Endothelial cell of umbilical vein (primary cell): ENCODE results near the gene PDCD11.

Experiments used
- POLR2A ChIP-seq: IDR thresholded peaks from 2 replicates; pipeline ENCODE4 v1.6.1; 2012; ENCODE audit warnings: low read depth, mild to moderate bottlenecking, control low read depth, low read length
- POLR2AphosphoS5 ChIP-seq: IDR thresholded peaks from 2 replicates; pipeline ENCODE4 v1.6.1; 2012; ENCODE audit warnings: low read depth, mild to moderate bottlenecking, control low read depth, low read length, moderate library complexity; ENCODE audit not compliant: insufficient read depth
- TF ChIP-seq, protein P1 (sequence below), 2 donors: IDR thresholded peaks; 1 replicate in 1 of 2; 2 replicates in 1 of 2; pipeline ENCODE4 v1.5.1; 2011; ENCODE audit warnings: low read length in 2 of 2, mild to moderate bottlenecking in 2 of 2, moderate library complexity in 2 of 2, control low read depth in 1 of 2, inconsistent platforms in 1 of 2, low read depth in 1 of 2; ENCODE audit not compliant: insufficient read depth in 1 of 2; ENCODE audit errors: extremely low read depth in 1 of 2

DNA sequence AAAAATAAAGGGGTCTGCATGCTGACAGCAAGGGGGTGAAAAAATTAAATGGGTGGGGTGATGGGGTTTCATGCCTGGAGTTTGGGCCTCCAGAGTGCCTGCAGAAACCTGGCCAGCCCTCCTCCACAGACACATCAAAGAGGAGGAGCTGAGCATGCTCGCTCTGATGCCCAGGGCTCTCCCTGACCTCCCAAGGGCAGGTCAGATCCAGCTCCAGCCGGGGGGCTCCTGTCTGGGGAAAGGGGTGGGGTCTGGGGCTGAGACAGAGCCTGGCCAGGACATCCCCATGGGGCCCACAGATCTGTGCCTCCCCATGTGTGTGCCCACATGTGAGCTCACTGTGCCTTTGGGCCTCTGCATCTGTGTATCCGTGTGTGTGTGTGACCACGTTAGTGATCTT lies 63.2 kb downstream of the PDCD11 start:
- TF ChIP-seq, protein P1, sequence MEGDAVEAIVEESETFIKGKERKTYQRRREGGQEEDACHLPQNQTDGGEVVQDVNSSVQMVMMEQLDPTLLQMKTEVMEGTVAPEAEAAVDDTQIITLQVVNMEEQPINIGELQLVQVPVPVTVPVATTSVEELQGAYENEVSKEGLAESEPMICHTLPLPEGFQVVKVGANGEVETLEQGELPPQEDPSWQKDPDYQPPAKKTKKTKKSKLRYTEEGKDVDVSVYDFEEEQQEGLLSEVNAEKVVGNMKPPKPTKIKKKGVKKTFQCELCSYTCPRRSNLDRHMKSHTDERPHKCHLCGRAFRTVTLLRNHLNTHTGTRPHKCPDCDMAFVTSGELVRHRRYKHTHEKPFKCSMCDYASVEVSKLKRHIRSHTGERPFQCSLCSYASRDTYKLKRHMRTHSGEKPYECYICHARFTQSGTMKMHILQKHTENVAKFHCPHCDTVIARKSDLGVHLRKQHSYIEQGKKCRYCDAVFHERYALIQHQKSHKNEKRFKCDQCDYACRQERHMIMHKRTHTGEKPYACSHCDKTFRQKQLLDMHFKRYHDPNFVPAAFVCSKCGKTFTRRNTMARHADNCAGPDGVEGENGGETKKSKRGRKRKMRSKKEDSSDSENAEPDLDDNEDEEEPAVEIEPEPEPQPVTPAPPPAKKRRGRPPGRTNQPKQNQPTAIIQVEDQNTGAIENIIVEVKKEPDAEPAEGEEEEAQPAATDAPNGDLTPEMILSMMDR (IDR thresholded peaks at IDR 0.05; ENCODE audit: extremely low read depth in 1 of 2, insufficient read depth in 1 of 2, low read depth in 1 of 2, low read length in 2 of 2): no peak
- TF ChIP-seq POLR2AphosphoS5 (no peak), POLR2A (no peak)
